AG09319 (cell line): ENCODE data around the gene PTPDC1.

ENCODE experiments used
- DNase-seq: peaks from one replicate; pipeline ENCODE4 v3.0.0-alpha.2; 2010; ENCODE audit warnings: low read depth; ENCODE audit errors: extremely low read depth
- CTCF ChIP-seq: IDR thresholded peaks from 2 replicates; pipeline ENCODE4 v1.5.1; 2011; ENCODE audit warnings: low read depth, mild to moderate bottlenecking, inconsistent platforms, low read length, moderate library complexity

Gene PTPDC1

DNA sequence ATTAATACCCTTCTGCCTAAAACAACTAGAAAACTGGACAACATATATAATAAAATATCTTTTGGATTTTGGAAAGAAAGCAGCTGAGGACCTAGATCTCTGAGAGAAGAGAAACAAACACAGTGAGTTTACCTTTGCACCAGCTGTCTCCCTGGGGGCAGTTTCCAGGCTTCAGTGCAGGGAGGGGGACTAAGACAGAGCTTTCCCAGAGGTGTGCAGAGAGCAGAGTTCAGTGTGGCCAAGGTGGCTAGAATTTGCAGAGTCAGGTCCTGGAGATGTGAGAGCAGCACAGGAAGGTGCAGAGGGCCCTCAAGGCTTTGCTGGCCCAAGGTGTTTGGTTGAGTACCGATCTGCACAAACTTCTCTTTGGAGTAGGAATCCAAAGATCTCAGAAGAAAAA lies 26.3 kb upstream of the PTPDC1 start:
- no peak for DNase-seq
- no peak for TF ChIP-seq CTCF

- DNase-seq, result no peak
- TF ChIP-seq CTCF, result no peak
These were observed 22.4 kb upstream of the PTPDC1 start for GRCh38 chr9:94061864-94062263.

DNA sequence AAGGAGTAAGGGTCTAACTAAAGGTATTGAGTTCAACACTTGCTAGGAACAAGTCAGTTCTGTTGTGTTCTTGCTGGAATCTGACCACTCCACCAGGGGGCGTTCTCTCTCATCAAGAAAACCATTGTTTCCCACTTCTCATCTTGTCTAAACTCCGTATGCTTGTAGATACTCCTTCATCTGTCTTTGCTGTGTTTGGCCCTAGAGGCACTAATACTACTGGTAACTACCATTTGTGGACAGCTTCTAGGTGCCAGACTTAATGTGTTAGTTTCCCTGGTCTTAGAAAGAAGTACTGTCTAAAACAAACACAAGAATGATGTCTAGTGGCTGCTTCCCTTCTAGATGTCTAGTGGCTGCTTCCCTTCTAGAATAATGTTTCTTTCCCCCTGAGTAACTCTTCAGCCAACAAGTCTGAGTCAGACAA lies 18.7 kb upstream of the PTPDC1 start:
- DNase-seq, result peak; percentile 72
- peak; percentile 86 for TF ChIP-seq CTCF

DNA sequence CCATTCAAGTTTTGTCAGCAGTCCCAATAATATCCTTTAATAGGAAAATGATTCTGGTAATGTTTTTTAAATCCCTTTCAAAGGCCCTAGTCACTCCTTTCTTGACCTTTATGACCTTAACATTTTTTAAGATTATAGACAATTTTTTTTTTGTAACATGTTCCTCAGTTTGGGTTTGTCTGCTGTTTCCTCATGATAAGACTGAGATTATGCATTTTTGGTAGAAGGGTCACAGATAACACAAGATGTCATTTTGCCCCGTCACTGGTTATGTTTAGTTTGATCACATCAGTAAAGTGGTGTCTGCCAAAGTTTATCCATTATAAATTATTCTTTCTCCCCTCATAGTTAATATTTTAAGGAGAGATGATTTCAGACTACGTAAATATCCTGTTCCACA lies 16.0 kb upstream of the PTPDC1 start:
- no peak for DNase-seq

GRCh38 chr9:94076557-94076956 lies 7.7 kb upstream of the PTPDC1 start:
- TF ChIP-seq CTCF, result no peak
- no peak for DNase-seq

More for the DNA sequence above, 16.0 kb upstream of the PTPDC1 start:
- no peak for TF ChIP-seq CTCF

GRCh38 chr9:94078086-94078485 lies 6.2 kb upstream of the PTPDC1 start:
- TF ChIP-seq CTCF, result no peak
- no peak for DNase-seq

DNA sequence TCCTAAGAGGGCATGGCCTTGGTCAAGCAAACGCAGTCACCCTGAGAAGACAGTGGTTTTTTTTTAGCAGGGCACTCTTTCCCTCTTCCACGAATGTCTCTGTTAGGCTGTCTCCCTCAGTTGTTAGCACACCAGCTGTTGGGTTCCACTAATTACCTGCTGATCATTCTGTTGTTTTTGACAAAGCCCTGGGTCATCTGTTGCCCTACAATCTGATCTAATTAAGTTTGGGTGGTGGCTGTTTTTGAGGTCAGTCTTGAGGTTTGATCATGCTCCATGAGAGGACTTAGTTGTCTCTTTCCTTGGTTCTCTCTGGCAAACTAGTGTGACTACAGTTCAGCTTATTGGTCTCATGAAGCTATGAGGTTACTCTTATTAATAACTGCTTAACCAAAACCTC lies 5.0 kb upstream of the PTPDC1 start:
- no peak for TF ChIP-seq CTCF
- DNase-seq, result no peak
